Esophagus squamous epithelium (tissue), 4 donors: ENCODE measurements around the gene CTU1.

Experiments used
- CTCF ChIP-seq, 6 experiments: fragments of 450-650 bp in 4 of 6; fragments of 200-600 bp in 2 of 6; sonication (generic) in 2 of 6; IDR thresholded peaks; one replicate each; pipeline ENCODE4 v1.5.1; 2016 to 2019; ENCODE audit warnings: antibody characterized with exemption in 6 of 6, mild to moderate bottlenecking in 4 of 6, moderate library complexity in 4 of 6
- POLR2A ChIP-seq, 4 donors: fragments of 450-650 bp; IDR thresholded peaks; one replicate each; pipeline ENCODE4 v1.6.1; 2017; ENCODE audit warnings: antibody characterized with exemption in 4 of 4, mild to moderate bottlenecking in 4 of 4, moderate library complexity in 3 of 4

GRCh38 chr19:51078731-51079130 is 29.5 kb downstream of the CTU1 start:
- TF ChIP-seq CTCF (IDR thresholded peaks at IDR 0.05) (no peak), POLR2A (IDR thresholded peaks at IDR 0.05) (no peak)
